Endodermal cell (in vitro differentiated cells): ENCODE measurements around the gene ASB1. TPM values are rescaled to one million over a fixed set of nuclear protein-coding genes. Genes with fewer than 3 reads are reported as not detected.

ENCODE experiments used
- DNase-seq: peaks from one replicate; pipeline ENCODE4 v3.0.0-alpha.2; 2017
- H3K27ac ChIP-seq: 2 replicates; pipeline ENCODE4 v1.5.1; 2013; ENCODE audit warnings: mild to moderate bottlenecking, low read depth, low read length, moderate library complexity
- H3K27me3 ChIP-seq: 2 replicates; pipeline ENCODE4 v1.6.1; 2013; ENCODE audit warnings: mild to moderate bottlenecking, low read length, moderate library complexity; ENCODE audit not compliant: insufficient read depth, control insufficient read depth, poor library complexity, severe bottlenecking
- H3K36me3 ChIP-seq: 2 replicates; pipeline ENCODE4 v1.7.0; 2013; ENCODE audit warnings: mild to moderate bottlenecking, low read length, moderate library complexity; ENCODE audit not compliant: control insufficient read depth, insufficient read depth
- H3K4me1 ChIP-seq: one replicate; pipeline ENCODE4 v1.7.0; 2013; ENCODE audit warnings: low read length; ENCODE audit not compliant: control insufficient read depth, insufficient read depth
- H3K4me3 ChIP-seq: 2 replicates; pipeline ENCODE4 v1.5.1; 2013; ENCODE audit warnings: mild to moderate bottlenecking, low read length, moderate library complexity
- H3K9ac ChIP-seq: 2 replicates; pipeline ENCODE4 v1.6.1; 2013; ENCODE audit warnings: mild to moderate bottlenecking, low read length, moderate library complexity; ENCODE audit not compliant: poor library complexity, severe bottlenecking; ENCODE audit errors: extremely low read depth
- H3K9me3 ChIP-seq: 2 replicates; pipeline ENCODE4 v1.6.1; 2013; ENCODE audit warnings: mild to moderate bottlenecking, low read length, moderate library complexity; ENCODE audit not compliant: control insufficient read depth
- H3K27ac Mint-ChIP-seq: 2 replicates; pipeline ENCODE4 v1.8.0; 2020; ENCODE audit warnings: mixed read lengths
- H3K27me3 Mint-ChIP-seq: 2 replicates; pipeline ENCODE4 v1.8.0; 2021; ENCODE audit warnings: mild to moderate bottlenecking, mixed read lengths; ENCODE audit not compliant: insufficient read depth
- H3K36me3 Mint-ChIP-seq: 2 replicates; pipeline ENCODE4 v1.8.0; 2020; ENCODE audit warnings: low read depth, mixed read lengths
- H3K4me1 Mint-ChIP-seq: 2 replicates; pipeline ENCODE4 v1.8.0; 2020; ENCODE audit warnings: mixed read lengths
- H3K4me3 Mint-ChIP-seq: 2 replicates; pipeline ENCODE4 v1.8.0; 2020; ENCODE audit warnings: mild to moderate bottlenecking, moderate library complexity, mixed read lengths
- H3K9me3 Mint-ChIP-seq: 2 replicates; pipeline ENCODE4 v1.8.0; 2020; ENCODE audit warnings: mild to moderate bottlenecking, mixed read lengths
- WGBS, 2 experiments: methylation state at CpG; one replicate each; pipeline versions ENCODE4 v1.1.5 to v1.1.7; 2013; ENCODE audit warnings: missing lambda C conversion rate in 2 of 2, mixed read lengths in 1 of 2; ENCODE audit not compliant: insufficient coverage in 1 of 2, insufficient read length in 1 of 2; 5-methylcytosine and 5-hydroxymethylcytosine counted together
- total RNA-seq, 2 donors: library from RNA; stranded (reverse); fragmentation: NEBNext Ultra II Directional in 1 of 2; extraction: Animal tissue kit (Norgen Biotek cat#: 25700) in 1 of 2; gene quantifications; 2 replicates in 1 of 2; 3 replicates in 1 of 2; pipeline ENCODE4 v1.2.1, GENCODE V29; 2021
- TF ChIP-seq, protein P1 (sequence below): fragments of 200-600 bp; sonication (generic); conservative IDR thresholded peaks from 2 replicates; pipeline ENCODE4 v1.5.0; 2021; ENCODE audit warnings: antibody characterized with exemption, mild to moderate bottlenecking

Gene ASB1
- total RNA-seq, 2 donors from 2014 or later, result 39.0 to 39.6 TPM

DNA sequence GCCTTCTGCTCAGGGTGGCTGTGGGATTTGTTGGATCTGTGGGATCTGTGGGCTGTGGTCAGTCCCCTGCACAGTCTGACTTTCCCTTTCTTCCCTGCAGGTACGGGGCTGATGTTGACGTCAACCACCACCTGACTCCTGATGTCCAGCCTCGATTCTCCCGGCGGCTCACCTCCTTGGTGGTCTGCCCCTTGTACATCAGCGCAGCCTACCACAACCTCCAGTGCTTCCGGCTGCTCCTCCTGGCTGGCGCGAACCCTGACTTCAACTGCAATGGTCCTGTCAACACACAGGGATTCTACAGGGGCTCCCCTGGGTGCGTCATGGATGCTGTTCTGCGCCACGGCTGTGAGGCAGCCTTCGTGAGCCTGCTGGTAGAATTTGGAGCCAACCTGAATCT lies 17.5 kb downstream of the ASB1 start:
- no peak overlapping the region for H3K9ac ChIP-seq
- no peaks in the 10 kb centered on the region for H3K4me1 Mint-ChIP-seq
- H3K27ac Mint-ChIP-seq, result no peak overlapping the region
- no peak for DNase-seq
- H3K27me3 Mint-ChIP-seq, result no peaks in the 10 kb centered on the region
- peaks cover 45% of the 10 kb centered on the region for H3K36me3 Mint-ChIP-seq
- H3K9me3 ChIP-seq, result no peaks in the 10 kb centered on the region
- no peaks in the 10 kb centered on the region for H3K27me3 ChIP-seq
- H3K4me3 ChIP-seq, result no peak overlapping the region
- 95 to 96% methylated on average over 13 of the region's 13 CpGs for WGBS, 2 experiments
- H3K36me3 ChIP-seq, result peaks cover 74% of the 10 kb centered on the region
- no peak overlapping the region for H3K27ac ChIP-seq
- H3K4me3 Mint-ChIP-seq, result no peak overlapping the region
- TF ChIP-seq, protein P1, sequence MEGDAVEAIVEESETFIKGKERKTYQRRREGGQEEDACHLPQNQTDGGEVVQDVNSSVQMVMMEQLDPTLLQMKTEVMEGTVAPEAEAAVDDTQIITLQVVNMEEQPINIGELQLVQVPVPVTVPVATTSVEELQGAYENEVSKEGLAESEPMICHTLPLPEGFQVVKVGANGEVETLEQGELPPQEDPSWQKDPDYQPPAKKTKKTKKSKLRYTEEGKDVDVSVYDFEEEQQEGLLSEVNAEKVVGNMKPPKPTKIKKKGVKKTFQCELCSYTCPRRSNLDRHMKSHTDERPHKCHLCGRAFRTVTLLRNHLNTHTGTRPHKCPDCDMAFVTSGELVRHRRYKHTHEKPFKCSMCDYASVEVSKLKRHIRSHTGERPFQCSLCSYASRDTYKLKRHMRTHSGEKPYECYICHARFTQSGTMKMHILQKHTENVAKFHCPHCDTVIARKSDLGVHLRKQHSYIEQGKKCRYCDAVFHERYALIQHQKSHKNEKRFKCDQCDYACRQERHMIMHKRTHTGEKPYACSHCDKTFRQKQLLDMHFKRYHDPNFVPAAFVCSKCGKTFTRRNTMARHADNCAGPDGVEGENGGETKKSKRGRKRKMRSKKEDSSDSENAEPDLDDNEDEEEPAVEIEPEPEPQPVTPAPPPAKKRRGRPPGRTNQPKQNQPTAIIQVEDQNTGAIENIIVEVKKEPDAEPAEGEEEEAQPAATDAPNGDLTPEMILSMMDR, result no peak
- no peaks in the 10 kb centered on the region for H3K4me1 ChIP-seq
- no peaks in the 10 kb centered on the region for H3K9me3 Mint-ChIP-seq

DNA sequence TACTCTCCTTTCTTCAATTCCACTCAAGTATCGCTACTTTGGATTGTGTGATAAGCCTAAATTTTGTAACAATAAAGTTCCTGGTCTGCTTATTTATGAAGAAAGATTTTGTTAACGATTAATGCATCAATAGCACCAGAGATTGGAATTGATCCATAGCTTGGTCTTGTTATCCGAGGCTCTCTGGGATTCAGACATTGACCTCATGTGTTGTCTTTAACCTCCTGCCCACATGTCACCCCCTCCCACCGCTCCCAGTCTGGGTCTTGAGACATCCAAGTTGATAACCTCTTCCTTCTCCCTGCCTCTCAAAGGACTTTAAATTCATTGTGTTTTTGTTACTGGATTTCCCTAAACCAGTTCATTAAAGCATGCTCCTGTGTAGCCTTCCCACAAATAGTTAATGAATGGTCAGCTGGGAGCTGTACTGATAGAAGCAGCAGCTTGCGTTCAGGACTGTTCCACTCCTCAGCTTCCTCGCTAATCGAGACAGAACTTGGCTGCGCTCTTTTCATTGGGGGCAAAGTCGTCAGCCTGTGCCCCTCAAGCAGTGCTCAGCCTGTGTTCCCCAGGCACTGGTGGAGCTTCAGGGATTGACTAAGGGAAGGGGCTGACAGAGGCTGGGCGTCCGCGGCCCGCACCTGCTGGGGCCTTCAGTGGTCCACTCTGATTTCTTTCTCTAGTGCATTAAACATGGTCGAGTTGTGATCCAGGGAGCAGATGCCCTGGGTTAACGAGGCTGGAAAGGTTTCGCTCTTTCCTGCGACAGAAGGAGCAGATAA lies 18.9 kb downstream of the ASB1 start:
- H3K4me1 ChIP-seq, result no peaks in the 10 kb centered on the region
- H3K27ac Mint-ChIP-seq, result no peak overlapping the region
- no peaks in the 10 kb centered on the region for H3K27me3 Mint-ChIP-seq
- DNase-seq, result no peak
- H3K4me3 Mint-ChIP-seq, result no peak overlapping the region
- peaks cover 50% of the 10 kb centered on the region for H3K36me3 Mint-ChIP-seq
- H3K9me3 ChIP-seq, result no peaks in the 10 kb centered on the region
- 94% methylated on average over 12 to 17 of the region's 17 CpGs for WGBS, 2 experiments
- H3K36me3 ChIP-seq, result peaks cover 71% of the 10 kb centered on the region
- H3K9ac ChIP-seq, result no peak overlapping the region
- no peak overlapping the region for H3K4me3 ChIP-seq
- H3K27me3 ChIP-seq, result no peaks in the 10 kb centered on the region
- H3K27ac ChIP-seq, result no peak overlapping the region
- TF ChIP-seq, protein P1, result no peak
- no peaks in the 10 kb centered on the region for H3K4me1 Mint-ChIP-seq
- no peaks in the 10 kb centered on the region for H3K9me3 Mint-ChIP-seq

DNA sequence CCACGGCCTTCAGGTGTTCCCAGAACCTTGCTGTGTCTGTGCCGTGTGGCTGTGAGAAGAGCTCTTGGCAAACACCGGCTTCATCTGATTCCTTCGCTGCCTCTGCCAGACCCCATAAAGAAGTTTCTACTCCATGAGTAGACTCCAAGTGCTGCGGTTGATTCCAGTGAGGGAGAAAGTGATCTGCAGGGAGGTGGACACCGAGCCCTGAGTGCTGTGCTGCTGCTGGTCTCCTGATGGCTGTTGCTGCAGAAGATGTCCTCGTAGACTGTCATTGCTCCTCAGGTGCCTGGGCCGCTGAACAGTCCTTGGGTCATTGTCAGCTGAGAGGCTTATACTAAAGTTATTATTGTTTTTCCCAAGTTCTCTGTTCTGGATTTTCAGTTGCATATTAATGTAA lies 19.6 kb downstream of the ASB1 start:
- Histone ChIP-seq H3K36me3 (peaks cover 78% of the 10 kb centered on the region), H3K9me3 (no peaks in the 10 kb centered on the region), H3K9ac (no peak overlapping the region), H3K27ac (no peak overlapping the region), H3K4me1 (no peaks in the 10 kb centered on the region), H3K4me3 (no peak overlapping the region), H3K27me3 (no peaks in the 10 kb centered on the region)
- Mint-ChIP-seq H3K27ac (no peak overlapping the region), H3K36me3 (peaks cover 49% of the 10 kb centered on the region), H3K27me3 (no peaks in the 10 kb centered on the region), H3K4me1 (no peaks in the 10 kb centered on the region), H3K4me3 (no peak overlapping the region), H3K9me3 (no peaks in the 10 kb centered on the region)
- no peak for DNase-seq
- WGBS, 2 experiments, result 96 to 100% methylated on average over 4 to 8 of the region's 8 CpGs
- TF ChIP-seq, protein P1, result no peak
